Measurements from ENCODE around the gene SLC25A36. TPM values are rescaled to one million over a fixed set of nuclear protein-coding genes. Genes with fewer than 3 reads are reported as not detected.
"Not testable (repeated sequence)": the region's sequence is repeated elsewhere in the genome, so short reads cannot be mapped to it uniquely, and the experiment has no call there.

Gene SLC25A36
- total RNA-seq, 1 donor from 2014 or later: 203 TPM

DNA sequence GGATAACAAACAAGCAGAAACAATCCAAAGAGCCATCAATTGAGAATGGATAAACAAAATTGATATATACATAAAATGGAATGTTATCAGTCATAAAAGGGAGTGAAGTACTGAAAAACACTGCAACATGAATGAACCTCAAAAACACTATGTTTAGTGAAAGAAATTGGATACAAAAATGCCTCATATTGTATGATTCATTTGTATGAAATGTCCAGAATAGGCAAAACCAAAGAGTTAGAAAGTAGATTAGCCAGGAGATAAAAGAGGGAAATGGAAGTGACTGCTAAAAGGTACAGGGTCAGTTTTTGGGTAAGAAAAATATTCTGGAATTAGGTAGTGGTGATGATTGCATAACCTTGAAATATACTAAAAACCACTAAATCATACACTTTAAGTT, 9.8 kb upstream of the SLC25A36 start:
- Histone ChIP-seq H3K36me3 (no peaks in the 10 kb centered on the region), H2AFZ (replicated peaks) (no peak overlapping the region), H3K4me2 (no peak overlapping the region), H3K4me1 (peaks cover 4% of the 10 kb centered on the region), H3K27me3 (no peaks in the 10 kb centered on the region), H3K79me2 (ENCODE audit: low read depth) (no peaks in the 10 kb centered on the region), H3K9me3 (ENCODE audit: low read depth) (no peaks in the 10 kb centered on the region), H3K4me3 (no peak overlapping the region), H4K20me1 (ENCODE audit: low read depth) (no peaks in the 10 kb centered on the region), H3K9ac (no peak overlapping the region), H3K27ac (no peak overlapping the region), H3F3A (ENCODE audit: low read depth) (no peaks in the 10 kb centered on the region)
- no peak overlapping the region for H3K4me3 Mint-ChIP-seq
- DNase-seq (ENCODE audit: low spot score): no peak
- H3K36me3 Mint-ChIP-seq: no peaks in the 10 kb centered on the region
- H3K9me3 Mint-ChIP-seq: peaks cover 8% of the 10 kb centered on the region
- H3K27me3 Mint-ChIP-seq (ENCODE audit: insufficient read depth, low read depth): no peaks in the 10 kb centered on the region
- no peak overlapping the region for H3K27ac Mint-ChIP-seq
- H3K4me1 Mint-ChIP-seq: no peaks in the 10 kb centered on the region
- TF ChIP-seq, protein P1, sequence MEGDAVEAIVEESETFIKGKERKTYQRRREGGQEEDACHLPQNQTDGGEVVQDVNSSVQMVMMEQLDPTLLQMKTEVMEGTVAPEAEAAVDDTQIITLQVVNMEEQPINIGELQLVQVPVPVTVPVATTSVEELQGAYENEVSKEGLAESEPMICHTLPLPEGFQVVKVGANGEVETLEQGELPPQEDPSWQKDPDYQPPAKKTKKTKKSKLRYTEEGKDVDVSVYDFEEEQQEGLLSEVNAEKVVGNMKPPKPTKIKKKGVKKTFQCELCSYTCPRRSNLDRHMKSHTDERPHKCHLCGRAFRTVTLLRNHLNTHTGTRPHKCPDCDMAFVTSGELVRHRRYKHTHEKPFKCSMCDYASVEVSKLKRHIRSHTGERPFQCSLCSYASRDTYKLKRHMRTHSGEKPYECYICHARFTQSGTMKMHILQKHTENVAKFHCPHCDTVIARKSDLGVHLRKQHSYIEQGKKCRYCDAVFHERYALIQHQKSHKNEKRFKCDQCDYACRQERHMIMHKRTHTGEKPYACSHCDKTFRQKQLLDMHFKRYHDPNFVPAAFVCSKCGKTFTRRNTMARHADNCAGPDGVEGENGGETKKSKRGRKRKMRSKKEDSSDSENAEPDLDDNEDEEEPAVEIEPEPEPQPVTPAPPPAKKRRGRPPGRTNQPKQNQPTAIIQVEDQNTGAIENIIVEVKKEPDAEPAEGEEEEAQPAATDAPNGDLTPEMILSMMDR (IDR thresholded peaks at IDR 0.05): no peak
- no peak for TF ChIP-seq EZH2phosphoT487 (IDR thresholded peaks at IDR 0.05)
- TF ChIP-seq EZH2 (IDR thresholded peaks at IDR 0.05): no peak

DNA sequence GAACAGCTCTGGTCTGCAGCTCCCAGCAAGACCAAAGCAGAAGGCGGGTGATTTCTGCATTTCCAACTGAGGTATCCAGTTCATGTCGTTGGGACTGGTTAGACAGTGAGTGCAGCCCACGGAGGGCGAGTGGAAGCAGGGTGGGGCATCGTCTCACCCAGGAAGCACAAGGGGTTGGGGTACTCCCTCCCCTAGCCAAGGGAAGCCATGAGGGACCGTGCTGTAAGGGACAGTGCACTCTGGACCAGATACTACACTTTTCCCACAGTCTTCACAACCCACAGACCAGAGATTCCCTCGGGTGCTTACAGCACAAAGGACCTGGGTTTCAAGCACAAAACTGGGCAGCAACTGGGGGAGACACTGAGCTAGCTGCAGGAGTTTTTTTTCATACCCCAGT, 8.5 kb upstream of the SLC25A36 start:
- no peaks in the 10 kb centered on the region for H3K36me3 Mint-ChIP-seq
- H3K9ac ChIP-seq: no peak overlapping the region
- H3K4me2 ChIP-seq: no peak overlapping the region
- H3K27me3 ChIP-seq: no peaks in the 10 kb centered on the region
- no peak overlapping the region for H3K4me3 Mint-ChIP-seq
- no peak overlapping the region for H3K4me3 ChIP-seq
- no peaks in the 10 kb centered on the region for H3K36me3 ChIP-seq
- H3K27me3 Mint-ChIP-seq (ENCODE audit: insufficient read depth, low read depth): no peaks in the 10 kb centered on the region
- TF ChIP-seq EZH2phosphoT487 (IDR thresholded peaks at IDR 0.05) (no peak), EZH2 (IDR thresholded peaks at IDR 0.05) (no peak)
- TF ChIP-seq, protein P1 (IDR thresholded peaks at IDR 0.05): no peak
- no peaks in the 10 kb centered on the region for H3K4me1 Mint-ChIP-seq
- no peaks in the 10 kb centered on the region for H3F3A ChIP-seq (ENCODE audit: low read depth)
- peaks cover 4% of the 10 kb centered on the region for H3K4me1 ChIP-seq
- H3K27ac ChIP-seq: no peak overlapping the region
- H2AFZ ChIP-seq (replicated peaks): no peak overlapping the region
- H3K27ac Mint-ChIP-seq: no peak overlapping the region
- H3K79me2 ChIP-seq (ENCODE audit: low read depth): no peaks in the 10 kb centered on the region
- H4K20me1 ChIP-seq (ENCODE audit: low read depth): no peaks in the 10 kb centered on the region
- no peaks in the 10 kb centered on the region for H3K9me3 ChIP-seq (ENCODE audit: low read depth)
- peaks cover 13% of the 10 kb centered on the region for H3K9me3 Mint-ChIP-seq
- DNase-seq (ENCODE audit: low spot score): no peak

DNA sequence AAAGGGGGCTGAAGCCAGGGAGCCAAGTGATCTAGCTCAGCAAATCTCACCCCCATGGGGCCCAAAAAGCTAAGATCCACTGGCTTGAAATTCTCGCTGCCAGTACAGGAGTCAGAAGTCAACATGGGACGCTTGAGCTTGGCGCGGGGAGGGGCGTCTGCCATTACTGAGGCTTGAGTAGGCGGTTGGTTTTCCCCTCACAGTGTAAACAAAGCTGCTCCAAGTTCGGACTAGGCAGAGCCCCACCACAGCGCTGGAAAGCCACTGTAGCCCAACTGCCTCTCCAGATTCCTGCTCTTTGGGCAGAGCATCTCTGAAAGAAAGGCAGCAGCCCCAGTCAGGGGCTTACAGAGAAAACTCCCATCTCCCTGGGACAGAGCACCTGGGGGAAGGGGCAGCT, 8.1 kb upstream of the SLC25A36 start:
- Histone ChIP-seq H3K9me3 (ENCODE audit: low read depth) (no peaks in the 10 kb centered on the region), H3K79me2 (ENCODE audit: low read depth) (no peaks in the 10 kb centered on the region), H3K27me3 (no peaks in the 10 kb centered on the region), H3K36me3 (no peaks in the 10 kb centered on the region), H3K27ac (no peak overlapping the region), H2AFZ (replicated peaks) (no peak overlapping the region), H3F3A (ENCODE audit: low read depth) (no peaks in the 10 kb centered on the region), H3K9ac (no peak overlapping the region), H3K4me2 (no peak overlapping the region), H4K20me1 (ENCODE audit: low read depth) (no peaks in the 10 kb centered on the region), H3K4me3 (no peak overlapping the region), H3K4me1 (peaks cover 4% of the 10 kb centered on the region)
- no peaks in the 10 kb centered on the region for H3K27me3 Mint-ChIP-seq (ENCODE audit: insufficient read depth, low read depth)
- H3K36me3 Mint-ChIP-seq: no peaks in the 10 kb centered on the region
- DNase-seq (ENCODE audit: low spot score): no peak
- TF ChIP-seq, protein P1 (IDR thresholded peaks at IDR 0.05): no peak
- TF ChIP-seq EZH2phosphoT487 (IDR thresholded peaks at IDR 0.05): no peak
- TF ChIP-seq EZH2 (IDR thresholded peaks at IDR 0.05): no peak
- no peak overlapping the region for H3K4me3 Mint-ChIP-seq
- H3K4me1 Mint-ChIP-seq: no peaks in the 10 kb centered on the region
- H3K27ac Mint-ChIP-seq: no peak overlapping the region
- peaks cover 15% of the 10 kb centered on the region for H3K9me3 Mint-ChIP-seq

DNA sequence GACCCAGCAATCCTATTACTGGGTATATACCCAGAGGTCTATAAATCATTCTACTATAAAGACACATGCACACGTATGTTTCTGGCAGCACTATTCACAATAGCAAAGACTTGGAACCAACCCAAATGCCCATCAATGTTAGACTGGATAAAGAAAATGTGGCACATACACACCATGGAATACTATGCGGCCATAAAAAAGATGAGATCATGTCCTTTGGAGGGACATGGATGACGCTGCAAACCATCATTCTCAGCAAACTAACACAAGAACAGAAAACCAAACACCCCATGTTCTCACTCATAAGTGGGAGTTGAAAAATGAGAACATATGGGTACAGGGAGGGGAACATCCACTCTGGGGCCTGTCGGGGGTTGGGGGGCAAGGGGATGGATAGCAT, 2.3 kb upstream of the SLC25A36 start:
- H3F3A ChIP-seq (ENCODE audit: low read depth): peaks cover 22% of the 10 kb centered on the region
- not testable (repeated sequence) for H3K4me2 ChIP-seq; H3K4me3 Mint-ChIP-seq; DNase-seq (ENCODE audit: low spot score); H3K9me3 ChIP-seq (ENCODE audit: low read depth); H3K36me3 ChIP-seq; H3K27me3 ChIP-seq; H3K27ac Mint-ChIP-seq; H3K4me3 ChIP-seq; H2AFZ ChIP-seq (replicated peaks); H3K36me3 Mint-ChIP-seq; H3K27me3 Mint-ChIP-seq (ENCODE audit: insufficient read depth, low read depth); H3K9ac ChIP-seq; H3K27ac ChIP-seq
- H4K20me1 ChIP-seq (ENCODE audit: low read depth): peaks cover 17% of the 10 kb centered on the region
- H3K4me1 ChIP-seq: peaks cover 11% of the 10 kb centered on the region
- H3K9me3 Mint-ChIP-seq: peaks cover 15% of the 10 kb centered on the region
- H3K79me2 ChIP-seq (ENCODE audit: low read depth): peaks cover 23% of the 10 kb centered on the region
- H3K4me1 Mint-ChIP-seq: peaks cover 14% of the 10 kb centered on the region
